ENCODE results near the gene GTSF1L.
A peak's percentile ranks its signal among the peaks of the same experiment; 100 is the strongest.

Gene GTSF1L

GRCh38 chr20:43715511-43715910 is 11.3 kb downstream of the GTSF1L start:
- DNase-seq (ENCODE audit: low read depth) = no peak

GRCh38 chr20:43715044-43715443 is 11.8 kb downstream of the GTSF1L start:
- DNase-seq (ENCODE audit: low read depth) = no peak

GRCh38 chr20:43711098-43711654 is 15.6 kb downstream of the GTSF1L start:
- DNase-seq (ENCODE audit: low read depth) = no peak

- no peak for DNase-seq (ENCODE audit: low read depth)
Measured at GRCh38 chr20:43710370-43711044, 16.3 kb downstream of the GTSF1L start.

DNA sequence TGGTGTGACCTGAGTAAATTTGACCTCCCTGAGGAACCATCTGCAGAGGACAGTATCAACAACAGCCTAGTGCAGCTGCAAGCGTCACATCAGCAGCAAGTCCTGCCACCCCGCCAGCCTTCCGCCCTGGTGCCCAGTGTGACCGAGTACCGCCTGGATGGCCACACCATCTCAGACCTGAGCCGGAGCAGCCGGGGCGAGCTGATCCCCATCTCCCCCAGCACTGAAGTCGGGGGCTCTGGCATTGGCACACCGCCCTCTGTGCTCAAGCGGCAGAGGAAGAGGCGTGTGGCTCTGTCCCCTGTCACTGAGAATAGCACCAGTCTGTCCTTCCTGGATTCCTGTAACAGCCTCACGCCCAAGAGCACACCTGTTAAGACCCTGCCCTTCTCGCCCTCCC is 24.3 kb downstream of the GTSF1L start:
- DNase-seq (ENCODE audit: low read depth) = no peak

DNA sequence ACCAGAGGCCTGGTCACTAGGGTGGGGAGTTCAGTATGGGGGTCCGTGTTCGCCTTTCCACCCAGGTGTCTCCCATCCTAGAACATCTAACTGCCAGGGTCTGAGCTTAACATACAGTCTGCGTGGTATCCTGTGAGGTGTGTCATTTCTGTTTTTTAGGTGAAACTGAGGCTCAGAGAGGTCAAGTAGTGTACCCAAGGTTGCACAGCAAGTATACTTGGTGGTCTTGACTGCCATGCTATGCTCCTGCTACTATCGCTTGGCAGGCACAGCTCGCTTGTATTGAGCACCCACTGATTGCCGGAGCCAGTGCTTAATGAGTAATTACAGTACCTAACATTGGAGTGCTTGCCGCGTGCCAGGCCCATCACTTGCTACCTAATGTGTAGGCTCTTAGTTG is 26.2 kb downstream of the GTSF1L start:
- DNase-seq (ENCODE audit: low read depth) = no peak

DNA sequence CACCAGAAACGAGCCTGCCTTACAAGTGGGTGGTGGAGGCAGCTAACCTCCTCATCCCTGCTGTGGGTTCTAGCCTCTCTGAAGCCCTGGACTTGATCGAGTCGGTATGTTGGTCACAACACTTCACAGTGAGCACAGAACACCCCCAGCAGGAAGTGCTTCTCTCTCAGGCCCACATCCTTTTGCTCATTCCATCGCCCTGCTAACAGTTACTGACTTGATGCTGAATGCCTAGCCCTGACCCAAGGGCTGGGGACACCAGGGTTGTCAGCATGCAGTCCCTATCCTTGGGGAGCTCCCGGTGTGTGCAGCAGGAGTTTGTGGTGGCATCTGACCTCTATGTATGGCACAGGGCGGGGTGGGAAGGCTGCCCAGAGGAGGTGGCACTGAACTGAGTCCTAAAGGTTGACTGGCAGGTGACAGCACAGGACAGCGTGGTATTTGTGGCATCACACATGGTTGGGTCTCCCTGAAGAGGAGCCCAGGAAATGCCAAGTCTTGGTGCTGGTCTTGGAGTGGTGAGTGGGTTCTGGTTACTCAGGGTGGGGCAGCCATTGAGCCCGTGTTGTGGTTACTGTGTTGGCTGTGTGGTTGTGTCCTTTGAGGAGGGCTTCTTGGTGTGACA is 26.7 kb downstream of the GTSF1L start:
- no peak for DNase-seq (ENCODE audit: low read depth)

DNA sequence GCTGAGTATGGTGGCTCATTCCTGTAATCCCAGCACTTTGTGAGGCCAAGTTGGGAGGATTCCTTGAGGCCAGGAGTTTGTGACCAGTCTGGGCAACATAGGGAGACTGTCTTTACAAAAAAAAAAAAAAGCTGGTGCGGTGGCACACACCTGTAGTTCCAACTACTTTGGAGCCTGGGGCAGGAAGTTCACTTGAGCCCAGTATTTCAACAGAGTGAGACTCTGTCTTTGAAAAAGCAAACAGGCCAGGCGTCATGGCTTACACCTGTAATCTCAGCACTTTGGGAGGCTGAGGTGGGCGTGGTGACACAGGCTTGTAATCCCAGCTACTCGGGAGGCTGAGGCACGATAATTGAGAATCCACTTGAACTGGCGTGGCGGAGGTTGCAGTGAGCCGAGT is 31.2 kb downstream of the GTSF1L start:
- DNase-seq (ENCODE audit: low read depth) = no peak

GRCh38 chr20:43694763-43695162 is 32.0 kb downstream of the GTSF1L start:
- DNase-seq (ENCODE audit: low read depth) = no peak

- DNase-seq (ENCODE audit: low read depth) = peak; percentile 20
Measured at GRCh38 chr20:43691928-43692524, 34.8 kb downstream of the GTSF1L start.

GRCh38 chr20:43690943-43691598 is 35.7 kb downstream of the GTSF1L start:
- DNase-seq (ENCODE audit: low read depth) = no peak

DNA sequence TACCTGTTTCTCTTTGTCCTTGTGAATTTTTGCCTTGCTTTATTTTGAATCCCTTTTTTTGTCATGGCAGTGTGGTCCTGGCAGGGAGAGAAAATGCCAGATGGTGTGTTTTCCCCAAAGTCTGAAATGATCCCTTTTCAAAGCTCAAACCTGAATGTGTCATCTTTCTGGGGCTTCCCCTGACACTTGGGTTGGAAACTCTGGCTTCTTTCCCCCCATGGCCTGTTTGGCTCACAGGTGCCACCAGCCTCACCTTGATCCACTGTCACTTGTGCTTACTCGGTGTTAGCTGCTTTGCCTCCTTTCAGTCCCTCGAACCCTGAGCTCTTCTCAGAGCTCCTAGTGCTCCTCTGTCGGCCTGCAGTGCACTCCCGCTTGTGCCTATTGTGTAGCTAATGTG is 37.6 kb downstream of the GTSF1L start:
- DNase-seq (ENCODE audit: low read depth) = no peak

GRCh38 chr20:43686820-43687219 is 40.0 kb downstream of the GTSF1L start:
- DNase-seq (ENCODE audit: low read depth) = no peak

DNA sequence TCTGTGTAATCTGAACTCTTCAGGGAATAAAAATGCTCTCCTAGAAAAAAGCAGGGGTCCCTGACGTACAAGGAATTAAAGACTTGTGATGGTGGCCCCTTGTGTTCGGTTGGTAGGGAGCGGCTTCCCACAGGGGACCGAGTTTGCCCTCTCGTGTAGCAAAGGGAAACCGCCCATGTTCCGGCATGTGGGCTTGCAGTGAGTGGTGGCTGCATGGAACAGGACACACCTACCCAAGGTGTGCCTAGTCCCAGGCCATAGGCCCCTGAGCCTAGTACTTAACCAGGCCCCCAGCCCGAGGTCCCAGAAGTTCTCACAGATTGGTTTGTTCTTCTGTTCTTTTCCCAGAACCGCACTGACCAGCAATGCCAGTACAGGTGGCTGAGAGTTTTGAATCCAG is 44.4 kb downstream of the GTSF1L start:
- no peak for DNase-seq (ENCODE audit: low read depth)

- no peak for DNase-seq (ENCODE audit: low read depth)
Measured at GRCh38 chr20:43681991-43682410, 44.8 kb downstream of the GTSF1L start.

DNA sequence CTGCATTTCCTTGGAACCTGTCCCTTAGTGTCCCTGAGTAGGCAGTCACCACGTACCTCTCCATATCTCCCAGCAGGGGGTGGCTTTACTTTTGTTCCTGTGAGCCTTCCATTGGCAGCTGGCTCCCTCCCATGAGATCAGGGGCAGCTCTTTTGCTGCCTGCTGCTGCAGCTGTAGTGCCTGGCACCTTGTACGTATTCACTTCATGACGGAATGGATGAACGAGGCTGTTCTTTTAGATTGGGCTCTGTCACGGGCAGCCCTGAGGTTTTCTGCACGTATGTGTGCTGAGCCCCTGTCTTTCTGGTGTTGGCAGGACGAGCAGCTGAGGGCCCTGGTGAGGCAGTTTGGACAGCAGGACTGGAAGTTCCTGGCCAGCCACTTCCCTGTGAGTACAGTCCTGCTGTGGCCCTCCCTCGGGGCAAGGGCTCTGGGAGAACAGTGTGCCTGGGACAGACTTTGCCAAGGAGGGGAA is 45.3 kb downstream of the GTSF1L start:
- DNase-seq (ENCODE audit: low read depth) = no peak

DNA sequence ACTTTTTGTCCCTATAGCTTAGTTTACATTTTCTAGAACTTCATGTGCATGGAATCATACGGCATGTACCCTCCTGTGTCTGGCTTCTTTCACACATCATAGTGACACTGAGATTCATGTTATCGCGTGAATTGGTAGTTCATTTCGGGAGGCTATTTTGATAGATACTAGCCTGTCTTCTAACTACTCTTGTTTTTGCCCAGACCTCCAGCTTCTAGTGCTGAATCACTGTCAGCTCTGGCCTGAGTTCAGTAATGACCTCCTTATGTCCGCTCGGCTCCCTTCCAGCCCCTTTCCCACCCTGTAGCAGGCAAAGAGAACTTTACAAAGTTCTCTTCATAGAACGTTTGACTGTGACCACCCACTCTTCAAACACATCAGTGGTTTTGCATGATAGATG is 45.8 kb downstream of the GTSF1L start:
- no peak for DNase-seq (ENCODE audit: low read depth)

GRCh38 chr20:43676368-43676767 is 50.4 kb downstream of the GTSF1L start:
- no peak for DNase-seq (ENCODE audit: low read depth)

Data from activated T-helper 9 cell treated with anti-CD3 and anti-CD28 coated beads, Interleukin-2, amount 50 U/mL, for 16 hours (primary cell).